AG04449 (cell line): ENCODE measurements around the gene GGT6.

Experiments
- CTCF ChIA-PET: fragments of 350-600 bp; formaldehyde crosslinking; extraction: SDS; loops from one replicate; lab custom pipeline; 2021; ENCODE audit warnings: antibody characterized with exemption; lab: Yijun Ruan, JAX
- POLR2A ChIA-PET: fragments of 400-600, 350-600 bp; formaldehyde crosslinking; extraction: SDS; loops from one replicate; lab custom pipeline; 2020; ENCODE audit warnings: antibody characterized with exemption, inconsistent platforms; lab: Yijun Ruan, JAX
- DNase-seq: peaks from one replicate; pipeline ENCODE4 v3.0.0-alpha.2; 2010; ENCODE audit warnings: low read depth, low spot score
- H3K4me3 ChIP-seq: 2 replicates; pipeline ENCODE4 v1.5.1; 2011; ENCODE audit warnings: low read depth, mild to moderate bottlenecking, control low read depth, low read length
- TF ChIP-seq, protein P1 (sequence below): IDR thresholded peaks from one replicate; pipeline ENCODE4 v1.5.1; 2011; ENCODE audit warnings: mild to moderate bottlenecking, moderate library complexity, low read length, control low read depth, inconsistent platforms; ENCODE audit not compliant: insufficient read depth; ENCODE audit errors: missing control alignments

The GGT6 gene

DNA sequence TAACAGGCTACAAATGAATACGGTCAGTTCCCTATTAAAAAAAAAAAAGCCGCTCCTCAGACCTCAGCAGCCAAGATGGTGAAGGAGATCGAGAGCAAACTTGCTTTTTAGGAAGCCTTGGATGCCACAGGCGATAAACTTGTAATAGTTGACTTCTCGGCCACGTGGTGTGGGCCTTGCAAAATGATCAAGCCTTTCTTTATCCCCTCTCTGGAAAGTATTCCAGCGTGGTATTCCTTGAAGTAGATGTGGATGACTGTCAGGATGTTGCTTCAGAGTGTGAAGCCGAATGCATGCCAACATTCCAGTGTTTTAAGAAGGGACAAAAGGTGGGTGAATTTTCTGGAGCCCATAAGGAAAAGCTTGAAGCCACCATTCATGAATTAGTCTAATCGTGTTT is 11.8 kb upstream of the GGT6 start:
- TF ChIP-seq, protein P1, sequence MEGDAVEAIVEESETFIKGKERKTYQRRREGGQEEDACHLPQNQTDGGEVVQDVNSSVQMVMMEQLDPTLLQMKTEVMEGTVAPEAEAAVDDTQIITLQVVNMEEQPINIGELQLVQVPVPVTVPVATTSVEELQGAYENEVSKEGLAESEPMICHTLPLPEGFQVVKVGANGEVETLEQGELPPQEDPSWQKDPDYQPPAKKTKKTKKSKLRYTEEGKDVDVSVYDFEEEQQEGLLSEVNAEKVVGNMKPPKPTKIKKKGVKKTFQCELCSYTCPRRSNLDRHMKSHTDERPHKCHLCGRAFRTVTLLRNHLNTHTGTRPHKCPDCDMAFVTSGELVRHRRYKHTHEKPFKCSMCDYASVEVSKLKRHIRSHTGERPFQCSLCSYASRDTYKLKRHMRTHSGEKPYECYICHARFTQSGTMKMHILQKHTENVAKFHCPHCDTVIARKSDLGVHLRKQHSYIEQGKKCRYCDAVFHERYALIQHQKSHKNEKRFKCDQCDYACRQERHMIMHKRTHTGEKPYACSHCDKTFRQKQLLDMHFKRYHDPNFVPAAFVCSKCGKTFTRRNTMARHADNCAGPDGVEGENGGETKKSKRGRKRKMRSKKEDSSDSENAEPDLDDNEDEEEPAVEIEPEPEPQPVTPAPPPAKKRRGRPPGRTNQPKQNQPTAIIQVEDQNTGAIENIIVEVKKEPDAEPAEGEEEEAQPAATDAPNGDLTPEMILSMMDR = no peak
- ChIA-PET CTCF (interaction anchor here (1.2 kb wide), 1 partner anchor 9 kb away, joined by 3 read pairs; no protein-coding TSS in a partner anchor), POLR2A (no interaction called here)
- no peak for DNase-seq
- no peak overlapping the region for H3K4me3 ChIP-seq

GRCh38 chr17:4569591-4569990 is 9.2 kb upstream of the GGT6 start:
- TF ChIP-seq, protein P1 = no peak
- H3K4me3 ChIP-seq = no peak overlapping the region
- POLR2A ChIA-PET = no interaction called here
- CTCF ChIA-PET = interaction anchor here (1.1 to 7.5 kb wide), 5 partner anchors 7 to 55 kb away, joined by 3 to 268 read pairs (median 6); partner anchors contain the start of gene SMTNL2
- no peak for DNase-seq

GRCh38 chr17:4566785-4567184 is 6.4 kb upstream of the GGT6 start:
- ChIA-PET CTCF (interaction anchor here (0.6 to 7.5 kb wide), 58 partner anchors 12 to 629 kb away, joined by 3 to 268 read pairs (median 6); partner anchors contain the start of genes MYBBP1A, PLD2 and SMTNL2), POLR2A (no interaction called here)
- TF ChIP-seq, protein P1 = peak; percentile 78
- H3K4me3 ChIP-seq = no peak overlapping the region
- no peak for DNase-seq

DNA sequence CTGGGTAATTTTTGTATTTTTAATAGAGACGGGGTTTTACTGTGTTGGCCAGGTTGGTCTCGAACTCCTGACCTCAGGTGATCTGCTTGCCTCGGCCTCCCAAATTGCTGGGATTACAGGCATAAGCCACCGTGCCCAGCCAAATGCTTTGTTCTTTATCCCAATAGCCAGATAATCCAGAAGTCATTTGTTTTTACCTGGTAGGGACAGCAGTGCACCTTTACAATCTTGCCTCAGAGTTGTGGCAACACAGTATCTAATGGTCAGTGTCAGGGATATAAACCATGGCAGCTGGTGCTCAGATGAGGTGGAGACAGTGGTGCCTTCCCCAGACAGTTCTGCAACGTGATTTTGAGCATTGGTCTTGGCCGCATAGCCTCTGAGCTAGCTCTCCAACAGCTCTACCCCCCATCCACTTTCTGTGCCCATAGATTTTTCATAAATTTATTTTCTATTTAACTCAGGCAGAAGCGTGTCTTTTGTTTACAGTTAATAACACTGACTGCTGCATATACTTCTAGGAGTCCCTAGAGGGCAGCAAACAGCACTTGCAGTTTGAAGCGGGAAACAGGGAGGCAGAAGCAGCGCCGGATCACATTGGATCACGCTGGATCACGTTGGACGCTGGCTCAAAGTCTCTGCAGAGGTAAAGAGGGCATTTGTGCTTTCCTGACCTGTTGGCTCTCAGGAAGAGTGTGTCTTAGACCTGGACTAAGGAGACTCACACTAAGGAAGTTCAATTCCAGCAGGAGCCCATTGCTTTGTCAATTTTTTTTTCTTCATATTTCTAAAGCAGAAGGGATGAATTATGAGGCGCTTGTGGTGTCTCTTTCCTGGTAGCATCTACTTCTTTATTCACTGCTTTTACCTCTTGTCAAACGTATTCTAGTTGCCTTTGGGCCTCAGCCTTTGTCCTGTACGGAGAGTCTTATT is 5.1 kb upstream of the GGT6 start:
- POLR2A ChIA-PET = no interaction called here
- H3K4me3 ChIP-seq = no peak overlapping the region
- TF ChIP-seq, protein P1 = peak; percentile 84
- DNase-seq = peak; percentile 36
- CTCF ChIA-PET = interaction anchor here (0.6 to 7.5 kb wide), 34 partner anchors 10 to 448 kb away, joined by 3 to 268 read pairs (median 6); partner anchors contain the start of genes MYBBP1A, PLD2 and SMTNL2

DNA sequence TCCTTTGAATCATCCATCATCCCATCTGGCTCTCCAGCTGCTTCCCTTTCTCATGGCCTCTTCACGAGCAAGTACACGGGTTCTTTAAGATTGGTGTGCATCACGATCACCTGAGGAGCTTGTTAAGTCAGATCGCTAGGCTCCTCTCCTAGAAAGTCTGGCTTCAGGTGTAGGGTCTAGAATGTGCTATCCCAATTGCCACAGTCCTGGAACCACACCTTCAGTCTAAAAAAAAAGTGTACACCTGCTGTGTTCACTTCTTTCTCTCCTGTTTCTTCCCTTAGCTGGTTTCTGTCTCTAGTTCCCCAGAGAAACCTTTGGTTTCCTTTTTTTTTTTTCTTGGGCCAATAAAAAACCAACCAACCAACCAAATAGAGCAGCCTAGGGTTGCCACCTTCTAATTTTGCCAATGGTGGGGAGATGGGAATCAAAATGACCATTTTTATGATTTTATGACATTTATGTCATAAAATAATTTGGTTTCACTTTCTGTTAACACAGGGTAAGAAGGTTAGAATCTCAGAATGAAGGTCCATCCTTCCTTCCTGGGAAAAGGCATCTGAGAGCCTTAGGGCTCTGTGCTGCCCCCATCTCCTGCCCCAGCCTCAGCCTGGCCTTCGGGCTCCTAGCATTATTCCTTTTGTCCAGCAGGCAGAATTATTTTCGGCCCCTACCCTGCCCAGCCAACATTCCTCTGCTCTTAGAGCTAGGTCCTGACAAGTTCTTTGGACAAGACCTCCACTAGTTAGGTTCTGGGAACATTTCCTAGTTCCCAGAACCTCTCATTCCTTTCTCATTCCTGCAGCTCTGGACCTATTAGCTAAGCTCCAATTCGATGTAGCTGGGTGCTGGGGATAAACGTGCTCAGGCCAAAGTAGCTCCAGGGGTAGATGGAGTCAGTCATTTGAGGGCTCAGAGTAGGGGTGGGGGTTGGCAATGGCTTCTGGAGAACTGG is 1.9 kb upstream of the GGT6 start:
- ChIA-PET CTCF (interaction anchor here (0.6 to 2.5 kb wide), 14 partner anchors 8 to 343 kb away, joined by 3 to 22 read pairs (median 3); no protein-coding TSS in a partner anchor), POLR2A (no interaction called here)
- TF ChIP-seq, protein P1 = no peak
- DNase-seq = no peak
- no peak overlapping the region for H3K4me3 ChIP-seq
